ENCODE data around the gene SGCA. TPM values are rescaled to one million over a fixed set of nuclear protein-coding genes. Genes with fewer than 3 reads are reported as not detected.

SGCA gene
- total and polyA plus RNA-seq, 12 donors, result 0.28 to 5.5 (median 1.6) TPM; not detected in 4

- no peaks in the 10 kb centered on the region for H3K36me3 ChIP-seq (replicated peaks in 1 of 2)
- peaks cover 26 to 47% of the 10 kb centered on the region in 2 donors for H3K4me1 ChIP-seq (replicated peaks in 1 of 2)
- H3K4me3 ChIP-seq, result no peak overlapping the region
- 70 to 86% (median 81%) methylated on average over 4 of the region's 4 CpGs for WGBS, 4 donors
- TF ChIP-seq POLR2A (IDR thresholded peaks at IDR 0.05) (no peak), CTCF (IDR thresholded peaks at IDR 0.05) (no peak)
- no peaks in the 10 kb centered on the region for H3K9me3 ChIP-seq (replicated peaks in 1 of 3)
- H3K27ac ChIP-seq, result no peak overlapping the region
- intact Hi-C loops (cut with DNase I), result no loop called here
- DNase-seq, result no peak
- no peaks in the 10 kb centered on the region for H3K27me3 ChIP-seq
Observed at GRCh38 chr17:50157891-50158290, 7.9 kb upstream of the SGCA start.

GRCh38 chr17:50161023-50161910 lies 4.5 kb upstream of the SGCA start:
- H3K27ac ChIP-seq, result peak overlapping the region in 2 of 5 donors; percentile 59 to 70

GRCh38 chr17:50161911-50162288 lies 3.9 kb upstream of the SGCA start:
- H3K27me3 ChIP-seq, result no peaks in the 10 kb centered on the region
- 48 to 50% (median 49%) methylated on average over 16 of the region's 16 CpGs for WGBS, 4 donors
- no peak overlapping the region for H3K4me3 ChIP-seq
- no peak for DNase-seq
- H3K36me3 ChIP-seq (replicated peaks in 1 of 2), result no peaks in the 10 kb centered on the region
- intact Hi-C loops (cut with DNase I), result no loop called here
- no peak overlapping the region for H3K27ac ChIP-seq
- TF ChIP-seq CTCF (IDR thresholded peaks at IDR 0.05), result no peak
- no peak for TF ChIP-seq POLR2A (IDR thresholded peaks at IDR 0.05)
- peaks cover 0 to 12% of the 10 kb centered on the region in 2 donors for H3K4me1 ChIP-seq (replicated peaks in 1 of 2)
- no peaks in the 10 kb centered on the region for H3K9me3 ChIP-seq (replicated peaks in 1 of 3)

More at GRCh38 chr17:50161023-50161910, 4.5 kb upstream of the SGCA start:
- no peaks in the 10 kb centered on the region for H3K27me3 ChIP-seq
- H3K4me3 ChIP-seq, result peak overlapping the region in 2 of 4 donors; percentile 27 to 66
- WGBS, 4 donors, result 0 to 1% (median 1%) methylated on average over 23 to 53 of the region's 53 CpGs
- DNase-seq, result peak; percentile 88 to 95 (median 91)
- intact Hi-C loops (cut with DNase I), result no loop called here
- no peaks in the 10 kb centered on the region for H3K9me3 ChIP-seq (replicated peaks in 1 of 3)
- TF ChIP-seq POLR2A (IDR thresholded peaks at IDR 0.05) (no peak), CTCF (IDR thresholded peaks at IDR 0.05) (peak; percentile 82 to 98 (median 93))
- peaks cover 0 to 13% of the 10 kb centered on the region in 2 donors for H3K4me1 ChIP-seq (replicated peaks in 1 of 2)
- no peaks in the 10 kb centered on the region for H3K36me3 ChIP-seq (replicated peaks in 1 of 2)

GRCh38 chr17:50162466-50163254 lies 3.1 kb upstream of the SGCA start:
- Histone ChIP-seq H3K4me3 (no peak overlapping the region), H3K36me3 (replicated peaks in 1 of 2) (no peaks in the 10 kb centered on the region), H3K27me3 (no peaks in the 10 kb centered on the region), H3K4me1 (replicated peaks in 1 of 2) (peaks cover 0 to 12% of the 10 kb centered on the region in 2 donors), H3K9me3 (replicated peaks in 1 of 3) (no peaks in the 10 kb centered on the region), H3K27ac (no peak overlapping the region)
- 61 to 71% (median 68%) methylated on average over 8 of the region's 8 CpGs for WGBS, 4 donors
- no peak for TF ChIP-seq POLR2A (IDR thresholded peaks at IDR 0.05)
- no peak for TF ChIP-seq CTCF (IDR thresholded peaks at IDR 0.05)
- intact Hi-C loops (cut with DNase I), result no loop called here
- DNase-seq, result no peak
